ENCODE measurements around the gene AGBL4. TPM values are rescaled to one million over a fixed set of nuclear protein-coding genes. Genes with fewer than 3 reads are reported as not detected.

The AGBL4 gene
- polyA plus RNA-seq, 1 donor (not counting 4 experiments of a cell fraction or from before 2014, with no cell fraction given) = not detected

- Histone ChIP-seq H3K36me3 (ENCODE audit: control insufficient read depth in 2 of 2, extremely low read depth in 1 of 2, insufficient read depth in 2 of 2, low read length in 2 of 2) (no peaks in the 10 kb centered on the region), H2AFZ (ENCODE audit: control insufficient read depth, low read length) (no peak overlapping the region), H4K20me1 (ENCODE audit: control insufficient read depth, extremely low read depth, insufficient read depth, low read length) (no peaks in the 10 kb centered on the region), H3K4me1 (ENCODE audit: control insufficient read depth, extremely low read depth, insufficient read depth, low read length) (no peaks in the 10 kb centered on the region), H3K9ac (ENCODE audit: control insufficient read depth, extremely low read depth, insufficient read depth, low read length) (no peak overlapping the region), H3K27ac (ENCODE audit: control insufficient read depth, insufficient read depth, low read length) (no peak overlapping the region), H3K4me2 (ENCODE audit: control insufficient read depth, extremely low read depth, insufficient read depth, low read depth, low read length) (no peak overlapping the region), H3K27me3 (ENCODE audit: control insufficient read depth, extremely low read depth, insufficient read depth, low read length) (no peaks in the 10 kb centered on the region), H3K4me3 (ENCODE audit: control insufficient read depth in 2 of 3, extremely low read depth in 1 of 3, insufficient read depth in 2 of 3, low read depth in 1 of 3, low read length in 3 of 3) (no peak overlapping the region), H3K9me3 (ENCODE audit: control insufficient read depth, low read depth, low read length) (no peaks in the 10 kb centered on the region), H3K9me1 (ENCODE audit: control insufficient read depth, extremely low read depth, insufficient read depth, low read length) (no peaks in the 10 kb centered on the region), H3K79me2 (ENCODE audit: control insufficient read depth, insufficient read depth, low read length) (no peaks in the 10 kb centered on the region)
- dilution Hi-C loops (cut with MboI; ENCODE audit: extremely low pct_ligation_motif_present, low sequenced_read_pairs) = no loop called here
- DNase-seq (ENCODE audit: low read depth, low spot score) (no peak), FAIRE-seq (no peak)
- TF ChIP-seq CTCF (optimal IDR thresholded peaks at IDR 0.05 in 1 of 3, IDR thresholded peaks at IDR 0.05 in 1 of 3, conservative IDR thresholded peaks at IDR 0.05 in 1 of 3; ENCODE audit: extremely low read depth in 1 of 3, insufficient read depth in 2 of 3, low read length in 3 of 3) (no peak), EZH2 (IDR thresholded peaks at IDR 0.05; ENCODE audit: low read length) (no peak)
Observed at GRCh38 chr1:48728584-48728983, 1295.2 kb downstream of the AGBL4 start.

GRCh38 chr1:48726557-48727215 lies 1297.1 kb downstream of the AGBL4 start:
- Histone ChIP-seq H3K4me2 (ENCODE audit: control insufficient read depth, extremely low read depth, insufficient read depth, low read depth, low read length) (no peak overlapping the region), H3K27me3 (ENCODE audit: control insufficient read depth, extremely low read depth, insufficient read depth, low read length) (no peaks in the 10 kb centered on the region), H2AFZ (ENCODE audit: control insufficient read depth, low read length) (no peak overlapping the region), H3K36me3 (ENCODE audit: control insufficient read depth in 2 of 2, extremely low read depth in 1 of 2, insufficient read depth in 2 of 2, low read length in 2 of 2) (no peaks in the 10 kb centered on the region), H3K4me3 (ENCODE audit: control insufficient read depth in 2 of 3, extremely low read depth in 1 of 3, insufficient read depth in 2 of 3, low read depth in 1 of 3, low read length in 3 of 3) (no peak overlapping the region), H3K9ac (ENCODE audit: control insufficient read depth, extremely low read depth, insufficient read depth, low read length) (no peak overlapping the region), H3K9me1 (ENCODE audit: control insufficient read depth, extremely low read depth, insufficient read depth, low read length) (no peaks in the 10 kb centered on the region), H3K27ac (ENCODE audit: control insufficient read depth, insufficient read depth, low read length) (no peak overlapping the region), H3K9me3 (ENCODE audit: control insufficient read depth, low read depth, low read length) (no peaks in the 10 kb centered on the region), H3K79me2 (ENCODE audit: control insufficient read depth, insufficient read depth, low read length) (no peaks in the 10 kb centered on the region), H4K20me1 (ENCODE audit: control insufficient read depth, extremely low read depth, insufficient read depth, low read length) (no peaks in the 10 kb centered on the region), H3K4me1 (ENCODE audit: control insufficient read depth, extremely low read depth, insufficient read depth, low read length) (no peaks in the 10 kb centered on the region)
- dilution Hi-C loops (cut with MboI; ENCODE audit: extremely low pct_ligation_motif_present, low sequenced_read_pairs) = no loop called here
- TF ChIP-seq EZH2 (IDR thresholded peaks at IDR 0.05; ENCODE audit: low read length) (no peak), CTCF (optimal IDR thresholded peaks at IDR 0.05 in 1 of 3, IDR thresholded peaks at IDR 0.05 in 1 of 3, conservative IDR thresholded peaks at IDR 0.05 in 1 of 3; ENCODE audit: extremely low read depth in 1 of 3, insufficient read depth in 2 of 3, low read length in 3 of 3) (no peak)
- DNase-seq (ENCODE audit: low read depth, low spot score) (no peak), FAIRE-seq (no peak)

Data from keratinocyte (primary cell).